Tibial artery (tissue), 4 donors: Measurements from ENCODE around the gene ADGRG2.

ENCODE experiments used
- DNase-seq, 2 donors: peaks; one replicate each; pipeline ENCODE4 v3.0.0-alpha.2; 2019
- H3K27ac ChIP-seq, 2 donors: fragments of 200-600 bp; sonication (generic) in 1 of 2; 1 replicate in 1 of 2; 2 replicates in 1 of 2; pipeline ENCODE4 v1.5.1; 2018 to 2019; ENCODE audit warnings: mild to moderate bottlenecking in 1 of 2
- H3K27me3 ChIP-seq, 2 donors: fragments of 200-600 bp; sonication (generic) in 1 of 2; one replicate each; pipeline versions ENCODE4 v1.5.1 to v1.6.0; 2016 to 2019
- H3K36me3 ChIP-seq, 3 donors: fragments of 200-600 bp; sonication (generic) in 2 of 3; one replicate each; pipeline ENCODE4 v1.5.1; 2016 to 2019; ENCODE audit warnings: mild to moderate bottlenecking in 2 of 3
- H3K4me1 ChIP-seq, 4 donors: fragments of 200-600 bp; sonication (generic) in 2 of 4; 1 replicate in 3 of 4; 2 replicates in 1 of 4; pipeline ENCODE4 v1.5.1; 2016 to 2019
- H3K4me3 ChIP-seq, 2 donors: fragments of 200-600 bp; sonication (generic) in 1 of 2; 1 replicate in 1 of 2; 2 replicates in 1 of 2; pipeline ENCODE4 v1.5.1; 2018 to 2019; ENCODE audit warnings: mild to moderate bottlenecking in 2 of 2
- H3K9me3 ChIP-seq, 3 donors: fragments of 200-600 bp; sonication (generic) in 1 of 3; one replicate each; pipeline ENCODE4 v1.5.1; 2016 to 2019
- intact Hi-C: fragments of 100-400 bp; cut with DNase I; formaldehyde crosslinking; loops from one replicate; pipeline ENCODE4 v1.15.0; 2023; ENCODE audit warnings: low total_unique reads
- TF ChIP-seq, protein P1 (sequence below), 2 experiments: fragments of 200-600 bp in 1 of 2; fragments of 450-650 bp in 1 of 2; IDR thresholded peaks; one replicate each; pipeline ENCODE4 v1.5.1; 2017 to 2019; ENCODE audit warnings: antibody characterized with exemption in 2 of 2, mild to moderate bottlenecking in 1 of 2, moderate library complexity in 1 of 2

Gene ADGRG2

DNA sequence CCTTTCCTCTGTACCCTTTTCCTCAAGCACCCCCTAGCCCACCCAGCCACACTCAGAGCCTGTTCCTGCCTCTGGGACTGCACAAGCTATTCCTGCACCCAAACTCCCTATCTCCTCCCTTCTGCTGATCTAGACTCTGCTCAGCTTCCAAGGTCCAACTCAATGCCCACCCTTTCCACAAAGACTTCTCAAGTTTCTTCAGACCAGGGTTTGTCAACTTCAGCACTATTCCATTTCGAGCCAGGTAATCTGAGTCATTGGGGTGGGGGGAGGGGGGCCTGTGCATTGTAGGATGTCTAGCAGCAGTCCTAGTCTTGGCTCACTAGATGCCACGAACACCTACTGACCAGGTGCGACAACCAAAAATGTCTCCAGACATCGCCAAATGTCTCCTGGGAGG is 175.7 kb downstream of the ADGRG2 start:
- no peak for DNase-seq
- intact Hi-C loops, result no loop called here
- Histone ChIP-seq H3K36me3 (peaks cover 0 to 19% (median 8%) of the 10 kb centered on the region in 3 donors), H3K4me1 (no peaks in the 10 kb centered on the region), H3K9me3 (no peaks in the 10 kb centered on the region), H3K27me3 (no peaks in the 10 kb centered on the region), H3K27ac (no peak overlapping the region), H3K4me3 (no peak overlapping the region)
- TF ChIP-seq, protein P1, sequence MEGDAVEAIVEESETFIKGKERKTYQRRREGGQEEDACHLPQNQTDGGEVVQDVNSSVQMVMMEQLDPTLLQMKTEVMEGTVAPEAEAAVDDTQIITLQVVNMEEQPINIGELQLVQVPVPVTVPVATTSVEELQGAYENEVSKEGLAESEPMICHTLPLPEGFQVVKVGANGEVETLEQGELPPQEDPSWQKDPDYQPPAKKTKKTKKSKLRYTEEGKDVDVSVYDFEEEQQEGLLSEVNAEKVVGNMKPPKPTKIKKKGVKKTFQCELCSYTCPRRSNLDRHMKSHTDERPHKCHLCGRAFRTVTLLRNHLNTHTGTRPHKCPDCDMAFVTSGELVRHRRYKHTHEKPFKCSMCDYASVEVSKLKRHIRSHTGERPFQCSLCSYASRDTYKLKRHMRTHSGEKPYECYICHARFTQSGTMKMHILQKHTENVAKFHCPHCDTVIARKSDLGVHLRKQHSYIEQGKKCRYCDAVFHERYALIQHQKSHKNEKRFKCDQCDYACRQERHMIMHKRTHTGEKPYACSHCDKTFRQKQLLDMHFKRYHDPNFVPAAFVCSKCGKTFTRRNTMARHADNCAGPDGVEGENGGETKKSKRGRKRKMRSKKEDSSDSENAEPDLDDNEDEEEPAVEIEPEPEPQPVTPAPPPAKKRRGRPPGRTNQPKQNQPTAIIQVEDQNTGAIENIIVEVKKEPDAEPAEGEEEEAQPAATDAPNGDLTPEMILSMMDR (IDR thresholded peaks at IDR 0.05), result no peak

DNA sequence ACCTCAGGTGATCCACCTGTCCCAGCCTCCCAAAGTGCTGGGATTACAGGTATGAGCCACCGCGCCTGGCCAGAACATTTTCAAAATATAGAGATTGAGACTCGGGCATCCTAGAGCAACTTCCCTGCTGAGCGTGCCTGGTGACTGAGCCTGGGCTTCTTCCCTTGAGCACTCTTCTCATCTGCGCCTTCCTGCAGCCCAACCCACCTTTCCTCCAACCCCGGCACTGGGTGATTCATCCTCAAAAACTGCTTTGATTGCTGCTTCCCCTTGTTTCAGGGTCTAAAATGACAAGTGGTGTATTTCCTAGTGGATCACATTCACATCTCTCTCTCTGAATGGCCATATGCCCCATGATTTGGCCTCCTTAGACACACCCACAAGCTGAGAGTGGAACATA is 176.1 kb downstream of the ADGRG2 start:
- peaks cover 0 to 21% (median 7%) of the 10 kb centered on the region in 3 donors for H3K36me3 ChIP-seq
- intact Hi-C loops, result no loop called here
- H3K9me3 ChIP-seq, result no peaks in the 10 kb centered on the region
- no peak for DNase-seq
- no peaks in the 10 kb centered on the region for H3K4me1 ChIP-seq
- H3K27me3 ChIP-seq, result no peaks in the 10 kb centered on the region
- H3K27ac ChIP-seq, result no peak overlapping the region
- TF ChIP-seq, protein P1 (IDR thresholded peaks at IDR 0.05), result no peak
- no peak overlapping the region for H3K4me3 ChIP-seq

DNA sequence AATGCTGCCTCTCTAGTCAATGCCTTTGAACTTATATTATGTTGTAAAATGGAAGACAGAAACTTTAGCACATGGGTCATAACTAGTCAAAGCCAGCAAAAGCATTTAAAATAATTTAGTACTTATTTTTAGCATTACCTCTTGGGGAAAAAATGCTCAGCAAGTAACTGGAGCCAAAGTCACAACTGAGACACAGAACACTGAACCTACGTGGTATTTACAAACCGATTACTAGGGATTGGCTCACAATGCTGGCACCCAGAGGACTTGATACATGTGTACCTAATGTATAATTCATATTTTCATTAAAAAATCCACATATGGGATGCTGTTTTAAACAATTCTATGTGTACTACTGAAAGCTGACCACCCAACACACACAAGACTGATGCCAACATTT is 176.8 kb downstream of the ADGRG2 start:
- intact Hi-C loops, result no loop called here
- no peak overlapping the region for H3K4me3 ChIP-seq
- H3K36me3 ChIP-seq, result peaks cover 0 to 23% (median under 1%) of the 10 kb centered on the region in 3 donors
- no peak for DNase-seq
- no peaks in the 10 kb centered on the region for H3K27me3 ChIP-seq
- H3K4me1 ChIP-seq, result no peaks in the 10 kb centered on the region
- H3K27ac ChIP-seq, result no peak overlapping the region
- TF ChIP-seq, protein P1 (IDR thresholded peaks at IDR 0.05), result no peak
- H3K9me3 ChIP-seq, result no peaks in the 10 kb centered on the region

DNA sequence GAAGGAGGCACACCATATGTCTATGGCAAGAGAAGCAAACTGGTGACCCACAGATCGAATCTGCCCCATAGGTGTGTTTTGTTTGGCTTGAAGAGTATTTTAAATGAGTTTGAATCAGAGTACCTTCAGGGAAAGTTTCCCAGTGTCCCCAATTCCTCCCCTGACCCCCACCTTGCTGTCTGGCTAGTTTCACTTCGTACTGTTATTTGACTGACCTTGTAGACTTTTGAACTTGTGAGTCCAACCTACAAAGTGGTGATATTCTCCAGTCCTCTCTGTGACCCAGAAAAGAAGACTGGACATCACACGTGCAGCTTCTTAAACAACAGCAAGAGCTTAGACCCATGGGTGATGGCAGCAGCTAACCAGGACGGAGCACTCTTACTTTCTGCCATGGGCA is 177.8 kb downstream of the ADGRG2 start:
- DNase-seq, result no peak
- Histone ChIP-seq H3K4me1 (no peaks in the 10 kb centered on the region), H3K27ac (no peak overlapping the region), H3K4me3 (no peak overlapping the region), H3K36me3 (peaks cover 0 to 21% (median 0%) of the 10 kb centered on the region in 3 donors), H3K9me3 (no peaks in the 10 kb centered on the region), H3K27me3 (no peaks in the 10 kb centered on the region)
- intact Hi-C loops, result no loop called here
- TF ChIP-seq, protein P1 (IDR thresholded peaks at IDR 0.05), result no peak

DNA sequence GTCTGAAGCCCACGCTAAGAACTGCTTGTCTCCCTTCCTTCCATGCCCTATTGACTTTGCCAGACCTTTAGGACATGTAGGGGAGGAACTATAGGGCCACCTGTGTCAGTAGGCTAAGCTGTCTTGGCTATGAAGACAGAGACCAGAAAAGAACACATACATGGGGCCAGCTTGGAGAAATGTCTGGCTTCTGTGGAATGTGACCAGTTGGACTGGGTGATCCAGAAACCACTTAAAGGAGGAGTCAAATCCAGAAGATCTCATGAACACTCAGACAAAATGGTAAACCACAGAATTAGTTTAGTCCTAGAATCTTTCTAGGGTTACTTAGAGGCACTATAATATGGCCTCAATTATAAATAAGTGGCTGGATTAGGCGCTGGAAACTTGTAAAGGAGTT is 180.4 kb downstream of the ADGRG2 start:
- no peak for DNase-seq
- intact Hi-C loops, result no loop called here
- H3K9me3 ChIP-seq, result no peaks in the 10 kb centered on the region
- H3K4me3 ChIP-seq, result no peak overlapping the region
- TF ChIP-seq, protein P1 (IDR thresholded peaks at IDR 0.05), result no peak
- H3K27ac ChIP-seq, result no peak overlapping the region
- H3K36me3 ChIP-seq, result peaks cover 0 to 25% (median 4%) of the 10 kb centered on the region in 3 donors
- no peaks in the 10 kb centered on the region for H3K27me3 ChIP-seq
- H3K4me1 ChIP-seq, result no peaks in the 10 kb centered on the region
